Stomach (tissue), 9 donors: ENCODE data around the gene NUP62CL. TPM values are rescaled to one million over a fixed set of nuclear protein-coding genes. Genes with fewer than 3 reads are reported as not detected.

Experiments used
- DNase-seq, 2 donors: peaks; one replicate each; pipeline versions ENCODE4 v3.0.0 to v3.0.0-alpha.2; 2013 to 2019
- H3K27ac ChIP-seq, 5 donors: fragments of 200-600 bp in 4 of 5; sonication (generic) in 4 of 5; one replicate each; pipeline ENCODE4 v1.5.1; 2013 to 2019; ENCODE audit warnings: mild to moderate bottlenecking in 1 of 5, moderate library complexity in 1 of 5
- H3K27me3 ChIP-seq, 3 donors: fragments of 200-600 bp; sonication (generic); one replicate each; pipeline ENCODE4 v1.5.1; 2017 to 2019; ENCODE audit warnings: mixed run types in 1 of 3
- H3K36me3 ChIP-seq, 4 donors: fragments of 200-600 bp; sonication (generic); 1 replicate in 3 of 4; 2 replicates in 1 of 4; pipeline ENCODE4 v1.5.1; 2016 to 2019
- H3K4me1 ChIP-seq, 4 donors: fragments of 200-600 bp; sonication (generic); one replicate each; pipeline ENCODE4 v1.5.1; 2016 to 2019
- H3K4me3 ChIP-seq, 4 donors: fragments of 200-600 bp; sonication (generic) in 3 of 4; one replicate each; pipeline ENCODE4 v1.5.1; 2016 to 2019; ENCODE audit warnings: mild to moderate bottlenecking in 1 of 4
- H3K9me3 ChIP-seq, 4 donors: fragments of 200-600 bp; sonication (generic); one replicate each; pipeline ENCODE4 v1.5.1; 2016 to 2019
- CTCF ChIP-seq, 7 experiments: fragments of 450-650 bp in 4 of 7; fragments of 200-600 bp in 3 of 7; sonication (generic) in 3 of 7; IDR thresholded peaks; one replicate each; pipeline ENCODE4 v1.5.1; 2016 to 2019; ENCODE audit warnings: antibody characterized with exemption in 7 of 7, control low read depth in 2 of 7, mild to moderate bottlenecking in 1 of 7
- EP300 ChIP-seq: sonication (generic); formaldehyde crosslinking; IDR thresholded peaks from one replicate; pipeline ENCODE4 v1.6.1; 2017; ENCODE audit warnings: antibody characterized with exemption
- POLR2A ChIP-seq, 4 donors: fragments of 450-650 bp; IDR thresholded peaks; one replicate each; pipeline ENCODE4 v1.6.1; 2016; ENCODE audit warnings: antibody characterized with exemption in 4 of 4, control low read depth in 2 of 4, mild to moderate bottlenecking in 1 of 4, moderate library complexity in 1 of 4
- POLR2AphosphoS5 ChIP-seq, 3 donors: sonication (generic); formaldehyde crosslinking; IDR thresholded peaks; one replicate each; pipeline ENCODE4 v1.6.1; 2016; ENCODE audit warnings: antibody characterized with exemption in 3 of 3
- WGBS, 5 donors: extraction: QIAGEN DNeasy Blood & Tissue Kit in 3 of 5; methylation state at CpG; one replicate each; pipeline versions ENCODE4 v1.1.5 to v1.1.7; 2013 to 2018; 5-methylcytosine and 5-hydroxymethylcytosine counted together
- intact Hi-C: fragments of 100-400 bp; cut with DNase I; formaldehyde crosslinking; loops from one replicate; pipeline ENCODE4 v1.15.1; 2023; ENCODE audit warnings: low total_unique reads
- polyA plus RNA-seq, 3 donors: library from polyadenylated mRNA; stranded (reverse); fragments of 200-250 nt; gene quantifications; one replicate each; pipeline ENCODE4 v1.2.3, GENCODE V29; 2013
- total RNA-seq, 5 donors: library from RNA; depleted of rRNA; stranded (reverse); fragments of >200 nt; gene quantifications; one replicate each; pipeline versions ENCODE4 v1.1.0 to v1.2.3, GENCODE V29; 2014 to 2016
- donor health status: healthy with polysubstance abuse.
- donor health status: Bipolar disorder and iron deficiency.
- donor health status: healthy.

The NUP62CL gene
- total and polyA plus RNA-seq, 8 donors: 0.31 to 1.7 (median 0.87) TPM; not detected in 3

- intact Hi-C loops: no loop called here
- TF ChIP-seq EP300: no peak
- TF ChIP-seq CTCF (IDR thresholded peaks at IDR 0.05): no peak
- TF ChIP-seq POLR2A (IDR thresholded peaks at IDR 0.05): no peak
- no peak for TF ChIP-seq POLR2AphosphoS5 (IDR thresholded peaks at IDR 0.05)
- no peaks in the 10 kb centered on the region for H3K4me1 ChIP-seq
- peak overlapping the region; percentile 49 to 75 (median 64) for H3K4me3 ChIP-seq
- DNase-seq: no peak
- H3K27me3 ChIP-seq: peaks cover 0 to 3% (median 0%) of the 10 kb centered on the region in 3 donors
- peak overlapping the region in 1 of 5 donors; percentile 85 for H3K27ac ChIP-seq
- H3K9me3 ChIP-seq: no peaks in the 10 kb centered on the region
- peaks cover 10 to 22% (median 21%) of the 10 kb centered on the region in 4 donors for H3K36me3 ChIP-seq
- 74 to 100% (median 96%) methylated on average over 1 of the region's 1 CpG for WGBS, 5 donors
Observed at GRCh38 chrX:107119283-107119682, 87.0 kb downstream of the NUP62CL start.

DNA sequence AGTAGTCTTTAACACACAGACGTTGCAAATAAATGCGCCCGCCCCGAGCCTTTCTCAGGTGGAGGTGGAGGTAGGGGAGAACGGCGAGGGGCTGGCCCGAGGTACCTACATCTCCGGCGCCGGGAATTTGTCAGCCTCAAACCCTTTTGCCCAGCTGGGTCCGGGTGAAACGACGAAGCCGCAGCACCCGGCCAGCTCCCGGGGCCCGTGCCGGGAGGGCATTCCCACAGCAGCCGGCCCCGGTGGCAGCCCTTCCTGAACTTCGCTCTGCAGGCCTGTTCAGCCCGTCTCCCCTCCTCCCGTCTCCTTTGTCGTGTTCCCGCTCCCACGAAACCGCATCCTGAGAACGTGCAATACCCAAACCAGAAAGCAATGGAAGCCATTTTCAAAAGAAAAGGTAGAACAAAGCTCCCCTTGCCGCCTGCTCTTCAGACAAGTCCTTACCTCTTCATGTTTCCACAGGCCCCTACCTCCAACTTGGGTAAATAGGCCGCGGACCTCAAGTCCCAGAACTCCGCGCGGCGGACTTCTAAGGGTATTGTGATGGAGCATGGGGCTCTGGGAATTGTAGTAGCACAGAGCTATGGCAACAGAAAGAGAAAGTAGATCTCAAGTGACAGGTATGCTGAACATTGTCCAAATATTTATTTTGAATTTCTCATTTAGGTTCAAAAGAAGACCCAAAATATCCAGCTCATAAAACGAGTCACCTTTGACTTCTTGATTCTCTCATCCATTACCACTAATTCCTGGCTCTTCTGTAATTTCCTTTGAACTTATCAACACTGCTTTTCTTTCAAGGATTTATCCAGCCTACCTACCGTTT is 87.7 kb downstream of the NUP62CL start, which contains the start of gene RBM41:
TSS of gene RBM41 (minus strand) at position 501 of the 826 bp plus-strand sequence. CDS start at position 452, 49 bp downstream.
- Histone ChIP-seq H3K4me3 (peak within 1 kb of the TSS; percentile 49 to 75 (median 64)), H3K27me3 (peaks cover 0 to 3% (median 0%) of the 10 kb centered on the region in 3 donors), H3K27ac (peak within 1 kb of the TSS; percentile 45 to 85 (median 68)), H3K9me3 (no peaks in the 10 kb centered on the region), H3K36me3 (peaks cover 10 to 29% (median 28%) of the 10 kb centered on the region in 4 donors), H3K4me1 (no peaks in the 10 kb centered on the region)
- intact Hi-C loops: no loop called here
- TF ChIP-seq CTCF (IDR thresholded peaks at IDR 0.05) (no peak), POLR2AphosphoS5 (IDR thresholded peaks at IDR 0.05) (peak in 1 of 3 donors; percentile 4)
- DNase-seq: peak; percentile 80 to 91
- 0 to 31% (median 4%) methylated on average over 24 to 37 of the region's 37 CpGs for WGBS, 5 donors

DNA sequence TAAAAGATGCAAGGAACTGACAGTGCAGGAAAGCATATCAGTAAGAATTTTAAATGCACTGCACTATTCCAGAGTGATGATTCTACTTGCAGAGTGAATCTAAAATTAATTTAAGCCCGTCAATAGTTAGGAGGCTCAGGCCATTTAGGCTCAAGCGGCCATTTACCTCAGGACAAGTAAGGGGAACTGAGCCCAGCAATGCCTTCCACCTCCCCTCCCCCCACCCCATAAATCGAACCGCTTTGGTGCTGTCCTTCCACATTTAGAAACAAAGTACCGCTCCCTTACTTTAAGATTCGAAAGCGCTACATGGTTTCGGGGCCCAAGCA is 88.3 kb downstream of the NUP62CL start:
- Histone ChIP-seq H3K27ac (peak overlapping the region; percentile 45 to 85 (median 68)), H3K36me3 (peaks cover 10 to 35% (median 33%) of the 10 kb centered on the region in 4 donors), H3K4me3 (peak overlapping the region; percentile 49 to 75 (median 64)), H3K27me3 (peaks cover 0 to 3% (median 0%) of the 10 kb centered on the region in 3 donors), H3K9me3 (no peaks in the 10 kb centered on the region), H3K4me1 (no peaks in the 10 kb centered on the region)
- WGBS, 5 donors: 0 to 52% (median 7%) methylated on average over 5 to 8 of the region's 8 CpGs
- intact Hi-C loops: no loop called here
- DNase-seq: no peak
- TF ChIP-seq POLR2A (IDR thresholded peaks at IDR 0.05) (no peak), EP300 (no peak), POLR2AphosphoS5 (IDR thresholded peaks at IDR 0.05) (no peak), CTCF (IDR thresholded peaks at IDR 0.05) (no peak)

DNA sequence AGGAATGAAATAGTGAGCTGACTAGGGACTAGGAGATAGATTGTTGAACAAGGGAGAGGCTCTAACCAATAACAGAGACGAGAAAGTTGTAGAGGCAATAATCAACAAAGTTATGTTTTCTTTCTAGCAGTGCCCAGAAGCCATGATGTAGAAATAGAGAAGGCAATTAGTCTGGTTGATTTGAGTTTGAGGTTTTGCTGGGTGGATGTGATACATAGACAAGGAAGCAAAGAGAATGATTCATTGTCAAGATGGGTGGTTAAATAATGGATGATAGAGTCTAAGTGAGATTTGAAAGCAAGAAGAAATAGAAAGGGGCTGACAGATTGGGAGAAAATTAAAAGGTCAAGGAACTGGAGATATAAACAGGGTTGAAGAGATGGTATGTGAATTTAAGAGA is 98.8 kb downstream of the NUP62CL start:
- TF ChIP-seq CTCF (IDR thresholded peaks at IDR 0.05) (no peak), POLR2AphosphoS5 (IDR thresholded peaks at IDR 0.05) (no peak), POLR2A (IDR thresholded peaks at IDR 0.05) (no peak), EP300 (no peak)
- H3K36me3 ChIP-seq: peaks cover 0 to 16% (median 14%) of the 10 kb centered on the region in 4 donors
- 82 to 96% (median 88%) methylated on average over 1 of the region's 1 CpG for WGBS, 5 donors
- no peak overlapping the region for H3K4me3 ChIP-seq
- intact Hi-C loops: no loop called here
- no peak for DNase-seq
- no peaks in the 10 kb centered on the region for H3K27me3 ChIP-seq
- H3K27ac ChIP-seq: no peak overlapping the region
- H3K9me3 ChIP-seq: no peaks in the 10 kb centered on the region
- no peaks in the 10 kb centered on the region for H3K4me1 ChIP-seq
